NCI-H345 treated with DMSO at 0.1 percent for 48 hours (cell line): ENCODE results near the gene TNFAIP3.
"Not testable (repeated sequence)": the region's sequence is repeated elsewhere in the genome, so short reads cannot be mapped to it uniquely, and the experiment has no call there.

Experiments
- DNase-seq: peaks from one replicate; lab custom pipeline; 2025; ENCODE audit not compliant: unreplicated experiment; lab: John Stamatoyannopoulos, UW

The TNFAIP3 gene

DNA sequence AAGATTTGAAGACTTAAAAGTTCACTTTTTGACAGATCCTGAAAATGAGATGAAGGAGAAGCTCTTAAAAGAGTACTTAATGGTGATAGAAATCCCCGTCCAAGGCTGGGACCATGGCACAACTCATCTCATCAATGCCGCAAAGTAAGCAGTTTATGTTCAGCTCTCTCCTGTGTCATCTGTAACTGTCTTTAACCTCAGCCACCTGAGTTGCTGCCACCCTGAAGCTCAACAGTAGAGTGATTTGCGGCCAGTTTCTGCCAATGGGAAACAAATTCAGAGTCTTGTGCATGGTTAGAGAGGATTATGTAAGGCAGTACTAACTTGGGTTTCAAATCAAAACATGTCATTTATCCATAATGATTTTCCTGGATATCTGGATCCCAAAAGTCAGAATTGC lies 10.1 kb downstream of the TNFAIP3 start:
- no peak for DNase-seq

DNA sequence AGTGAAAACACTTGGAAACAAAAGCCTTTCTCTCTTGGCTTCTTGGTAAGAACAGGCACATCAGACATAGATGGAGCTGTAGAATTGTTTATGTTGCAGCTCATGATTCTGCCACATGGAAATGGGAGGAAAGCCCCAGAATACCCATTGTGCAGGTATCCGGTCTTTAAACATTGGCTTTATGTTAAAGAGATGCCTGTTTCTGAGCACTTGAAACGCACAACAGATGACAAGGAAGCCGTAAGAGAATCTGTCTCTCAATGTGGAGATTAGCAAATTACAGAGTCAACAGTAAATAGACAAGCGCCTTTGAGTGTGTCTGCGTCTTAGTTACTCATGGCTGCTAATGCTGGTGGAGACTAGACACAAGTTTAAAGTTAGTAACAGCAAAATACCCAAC lies 10.5 kb downstream of the TNFAIP3 start:
- no peak for DNase-seq

- no peak for DNase-seq
Observed at GRCh38 chr6:137878029-137878428, 11.0 kb downstream of the TNFAIP3 start.

- no peak for DNase-seq
Observed at GRCh38 chr6:137878486-137879285, 11.6 kb downstream of the TNFAIP3 start.

DNA sequence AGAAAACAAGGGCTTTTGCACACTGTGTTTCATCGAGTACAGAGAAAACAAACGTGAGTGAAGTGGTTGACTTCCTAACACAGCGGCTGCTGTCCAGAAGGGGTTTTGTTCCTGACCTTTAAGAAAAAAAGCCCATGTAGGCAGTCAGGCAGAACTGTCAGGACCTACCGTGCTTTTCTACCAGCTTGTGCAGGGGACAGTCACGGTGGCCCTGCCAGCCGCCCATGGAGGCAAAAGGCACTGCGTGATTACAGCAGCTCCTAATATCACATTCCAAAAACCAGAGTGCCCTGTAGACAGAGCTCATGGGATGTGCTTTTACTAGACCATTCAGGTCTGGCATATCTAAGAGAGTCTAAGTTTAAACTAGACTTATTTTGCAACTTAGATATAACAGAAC lies 12.2 kb downstream of the TNFAIP3 start:
- DNase-seq = no peak

- no peak for DNase-seq
Observed at GRCh38 chr6:137879885-137880745, 13.1 kb downstream of the TNFAIP3 start.

DNA sequence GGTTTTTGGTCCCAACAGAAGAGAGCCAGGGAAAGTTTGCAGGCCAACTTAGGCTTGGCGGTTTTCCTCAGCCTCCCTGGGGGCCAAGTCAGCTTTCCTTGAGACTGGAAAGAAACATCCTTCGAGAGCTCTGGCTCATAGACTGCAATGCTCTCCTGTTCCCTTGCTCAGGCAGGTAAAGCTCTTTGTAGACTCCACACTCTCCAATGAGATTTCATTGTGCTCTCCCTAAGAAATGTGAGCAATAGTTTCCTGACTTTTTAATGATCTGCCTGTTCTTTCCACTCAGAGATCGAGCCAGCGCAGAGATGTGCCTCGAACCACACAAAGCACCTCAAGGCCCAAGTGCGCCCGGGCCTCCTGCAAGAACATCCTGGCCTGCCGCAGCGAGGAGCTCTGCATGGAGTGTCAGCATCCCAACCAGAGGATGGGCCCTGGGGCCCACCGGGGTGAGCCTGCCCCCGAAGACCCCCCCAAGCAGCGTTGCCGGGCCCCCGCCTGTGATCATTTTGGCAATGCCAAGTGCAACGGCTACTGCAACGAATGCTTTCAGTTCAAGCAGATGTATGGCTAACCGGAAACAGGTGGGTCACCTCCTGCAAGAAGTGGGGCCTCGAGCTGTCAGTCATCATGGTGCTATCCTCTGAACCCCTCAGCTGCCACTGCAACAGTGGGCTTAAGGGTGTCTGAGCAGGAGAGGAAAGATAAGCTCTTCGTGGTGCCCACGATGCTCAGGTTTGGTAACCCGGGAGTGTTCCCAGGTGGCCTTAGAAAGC lies 13.9 kb downstream of the TNFAIP3 start:
- no peak for DNase-seq

GRCh38 chr6:137881522-137881886 lies 14.4 kb downstream of the TNFAIP3 start:
- no peak for DNase-seq

DNA sequence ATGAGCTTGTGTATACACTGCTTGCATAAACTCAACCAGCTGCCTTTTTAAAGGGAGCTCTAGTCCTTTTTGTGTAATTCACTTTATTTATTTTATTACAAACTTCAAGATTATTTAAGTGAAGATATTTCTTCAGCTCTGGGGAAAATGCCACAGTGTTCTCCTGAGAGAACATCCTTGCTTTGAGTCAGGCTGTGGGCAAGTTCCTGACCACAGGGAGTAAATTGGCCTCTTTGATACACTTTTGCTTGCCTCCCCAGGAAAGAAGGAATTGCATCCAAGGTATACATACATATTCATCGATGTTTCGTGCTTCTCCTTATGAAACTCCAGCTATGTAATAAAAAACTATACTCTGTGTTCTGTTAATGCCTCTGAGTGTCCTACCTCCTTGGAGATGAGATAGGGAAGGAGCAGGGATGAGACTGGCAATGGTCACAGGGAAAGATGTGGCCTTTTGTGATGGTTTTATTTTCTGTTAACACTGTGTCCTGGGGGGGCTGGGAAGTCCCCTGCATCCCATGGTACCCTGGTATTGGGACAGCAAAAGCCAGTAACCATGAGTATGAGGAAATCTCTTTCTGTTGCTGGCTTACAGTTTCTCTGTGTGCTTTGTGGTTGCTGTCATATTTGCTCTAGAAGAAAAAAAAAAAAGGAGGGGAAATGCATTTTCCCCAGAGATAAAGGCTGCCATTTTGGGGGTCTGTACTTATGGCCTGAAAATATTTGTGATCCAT lies 15.3 kb downstream of the TNFAIP3 start:
- DNase-seq = no peak

- DNase-seq = no peak
Observed at GRCh38 chr6:137883400-137884148, 16.5 kb downstream of the TNFAIP3 start.

DNA sequence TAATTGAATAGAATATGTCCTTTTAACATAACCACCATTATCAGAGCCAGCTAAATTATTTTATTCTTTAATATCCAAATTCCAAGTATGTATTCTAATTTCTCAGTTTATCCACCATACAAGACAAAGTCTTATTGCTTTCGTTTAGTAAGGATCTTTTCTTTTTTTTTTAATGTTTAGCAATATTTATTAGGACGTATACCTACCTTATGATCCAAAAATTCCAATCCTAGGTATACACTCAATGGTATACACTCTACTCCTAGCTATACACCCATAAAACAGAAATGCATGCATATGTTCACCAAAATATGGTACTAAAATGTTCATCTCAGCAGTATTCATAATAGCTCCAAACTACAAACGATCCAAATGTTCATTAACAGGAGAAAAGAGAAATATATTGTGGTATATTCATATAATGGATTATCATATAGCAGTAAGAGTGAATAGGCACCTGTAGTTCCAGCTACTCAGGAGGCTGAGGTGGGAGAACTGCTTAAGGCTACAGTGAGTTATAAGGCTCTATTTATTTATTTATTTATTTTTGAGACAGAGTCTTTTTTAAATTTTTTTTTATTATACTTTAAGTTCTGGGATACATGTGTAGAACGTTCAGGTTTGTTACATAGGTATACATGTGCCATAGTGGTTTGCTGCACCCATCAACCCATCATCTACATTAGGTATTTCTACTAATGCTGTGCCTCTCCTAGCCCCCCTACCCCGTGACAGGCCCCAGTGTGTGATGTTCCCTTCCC lies 17.3 kb downstream of the TNFAIP3 start:
- no peak for DNase-seq

- DNase-seq = not testable (repeated sequence)
Observed at GRCh38 chr6:137884910-137885229, 17.8 kb downstream of the TNFAIP3 start.

DNA sequence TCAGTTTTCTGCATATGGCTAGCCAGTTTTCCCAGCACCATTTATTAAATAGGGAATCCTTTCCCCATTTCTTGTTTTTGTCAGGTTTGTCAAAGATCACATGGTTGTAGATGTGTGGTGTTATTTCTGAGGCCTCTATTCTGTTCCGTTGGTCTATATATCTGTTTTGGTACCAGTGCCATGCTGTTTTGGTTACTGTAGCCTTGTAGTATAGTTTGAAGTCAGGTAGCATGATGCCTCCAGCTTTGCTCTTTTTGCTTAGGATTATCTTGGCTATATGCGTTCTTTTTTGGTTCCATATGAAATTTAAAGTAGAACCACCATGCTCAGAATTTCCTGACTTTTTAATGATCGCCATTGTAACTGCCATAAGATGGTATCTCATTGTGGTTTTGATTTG lies 19.2 kb downstream of the TNFAIP3 start:
- DNase-seq = not testable (repeated sequence)

DNA sequence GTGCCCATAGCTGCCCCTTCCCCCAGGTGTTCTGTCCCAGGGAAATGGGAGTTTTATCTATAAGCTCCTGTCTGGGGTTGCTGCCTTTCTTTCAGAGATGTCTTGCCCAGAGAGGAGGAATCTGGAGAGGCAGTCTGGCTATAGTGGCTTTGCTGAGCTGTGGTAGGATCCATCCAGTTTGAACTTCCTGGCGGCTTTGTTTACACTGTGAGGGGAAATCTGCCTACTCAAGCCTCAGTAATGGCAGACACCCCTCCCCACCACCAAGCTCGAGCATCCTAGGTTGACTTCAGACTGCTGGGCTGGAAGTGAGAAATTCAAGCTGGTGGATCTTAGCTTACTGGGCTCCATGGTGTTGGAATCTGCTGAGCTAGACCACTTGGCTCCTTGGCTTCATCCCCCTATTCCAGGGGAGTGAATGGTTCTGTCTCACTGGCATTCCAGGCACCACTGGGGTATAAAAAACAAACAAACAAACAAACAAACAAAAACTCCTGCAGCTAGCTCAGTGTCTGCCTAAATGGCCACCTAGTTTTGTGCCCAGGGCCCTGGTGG lies 24.0 kb downstream of the TNFAIP3 start:
- DNase-seq = no peak

DNA sequence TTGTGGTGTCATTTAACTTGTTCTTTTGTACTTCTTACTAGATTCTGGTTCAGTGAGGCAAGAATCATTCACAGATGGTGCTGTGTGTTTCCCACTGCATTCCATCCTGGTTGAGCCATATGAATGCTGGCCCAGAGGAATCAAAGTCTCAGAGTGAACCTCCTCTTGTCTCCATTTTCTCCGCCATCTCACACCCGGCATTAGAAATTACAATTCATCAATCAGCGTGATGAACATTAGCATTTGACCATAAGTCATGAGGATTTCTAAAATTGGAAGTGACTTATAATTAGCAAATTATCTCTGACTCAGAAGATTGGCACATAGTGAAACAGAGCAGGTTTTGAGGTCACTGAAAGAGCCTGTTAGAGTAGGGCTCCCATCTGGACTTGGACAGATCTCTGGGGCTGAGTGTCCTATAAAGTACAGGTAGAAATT lies 25.2 kb downstream of the TNFAIP3 start:
- no peak for DNase-seq

GRCh38 chr6:137893181-137893580 lies 26.1 kb downstream of the TNFAIP3 start:
- no peak for DNase-seq

DNA sequence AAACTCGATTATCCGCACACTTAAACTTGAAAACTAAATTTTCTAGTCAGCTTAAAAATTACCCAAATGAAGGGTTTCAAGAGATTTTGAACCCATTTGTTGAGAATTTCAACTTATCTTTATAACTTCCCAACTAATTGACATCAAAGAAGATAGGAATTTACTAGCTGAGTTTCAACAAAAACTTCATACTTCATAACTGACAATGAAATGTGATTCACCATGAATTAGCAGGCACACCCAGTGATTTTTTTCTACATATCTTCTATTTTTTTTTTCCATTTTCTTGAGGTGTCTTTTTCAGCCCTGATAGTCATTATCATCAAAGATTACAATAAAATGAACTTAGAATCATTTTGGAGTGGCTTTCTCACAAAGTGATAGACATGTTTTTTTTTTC lies 26.7 kb downstream of the TNFAIP3 start:
- no peak for DNase-seq

DNA sequence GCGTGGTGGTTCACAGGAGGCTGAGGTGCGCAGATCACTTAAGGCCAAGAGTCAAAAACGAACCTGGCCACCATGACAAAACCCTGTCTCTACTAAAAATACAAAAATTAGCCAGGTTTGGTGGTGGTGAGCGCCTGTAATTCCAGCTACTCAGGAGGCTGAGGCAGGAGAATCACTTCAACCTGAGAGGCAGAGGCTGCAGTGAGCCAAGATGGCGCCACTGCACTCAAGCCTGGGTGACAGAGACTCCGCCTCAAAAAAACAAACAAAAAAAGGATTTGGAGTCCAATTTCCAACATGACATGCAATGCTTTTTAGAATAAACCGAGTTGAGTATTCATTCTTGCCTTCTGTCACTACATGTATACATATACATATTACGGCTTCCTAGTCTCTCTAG lies 27.3 kb downstream of the TNFAIP3 start:
- not testable (repeated sequence) for DNase-seq

DNA sequence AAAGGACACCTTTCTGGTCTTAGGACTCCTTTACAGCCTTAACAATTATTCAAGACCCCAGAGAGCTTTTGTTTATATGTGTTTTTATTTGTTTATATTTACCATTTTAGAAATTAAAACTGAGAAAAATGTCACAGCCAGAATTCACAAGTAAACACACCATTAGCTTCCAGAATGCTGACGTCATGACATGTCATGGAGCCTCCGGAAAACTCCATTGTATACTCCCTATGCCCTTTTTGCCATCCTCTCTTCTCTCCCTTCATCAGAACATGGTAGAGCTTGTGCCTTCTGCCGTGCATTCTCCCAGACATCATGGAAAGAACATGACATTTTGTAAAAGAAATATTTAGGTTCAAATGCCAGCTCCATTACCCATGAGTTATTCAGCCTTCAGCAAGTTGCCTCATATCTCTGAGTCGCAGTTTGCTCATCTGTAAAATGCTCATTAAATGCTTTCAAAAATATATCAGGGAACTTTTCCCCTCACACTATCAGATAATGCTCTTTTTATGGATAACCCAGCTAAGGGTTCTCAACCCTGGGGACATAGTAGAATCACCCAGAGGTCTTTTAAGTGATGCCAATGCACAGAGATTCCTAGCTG lies 27.8 kb downstream of the TNFAIP3 start:
- DNase-seq = no peak
